HCT116 (cell line): ENCODE data around the gene GALNT2.

Source experiments
- JUND ChIP-seq: IDR thresholded peaks from 2 replicates; pipeline ENCODE4 v1.6.1; 2012
- TF ChIP-seq, protein P1 (sequence below), 3 experiments: fragments of 200-600 bp in 1 of 3; sonication (generic) in 1 of 3; IDR thresholded peaks in 2 of 3; conservative IDR thresholded peaks in 1 of 3; 2 replicates each; pipeline ENCODE4 v1.5.1; 2012 to 2017; ENCODE audit warnings: low read depth in 2 of 3, low read length in 2 of 3, antibody characterized with exemption in 1 of 3, borderline replicate concordance in 1 of 3, control low read depth in 1 of 3, mild to moderate bottlenecking in 1 of 3, mixed read lengths in 1 of 3, mixed run types in 1 of 3, moderate library complexity in 1 of 3; ENCODE audit not compliant: insufficient read depth in 1 of 3

DNA sequence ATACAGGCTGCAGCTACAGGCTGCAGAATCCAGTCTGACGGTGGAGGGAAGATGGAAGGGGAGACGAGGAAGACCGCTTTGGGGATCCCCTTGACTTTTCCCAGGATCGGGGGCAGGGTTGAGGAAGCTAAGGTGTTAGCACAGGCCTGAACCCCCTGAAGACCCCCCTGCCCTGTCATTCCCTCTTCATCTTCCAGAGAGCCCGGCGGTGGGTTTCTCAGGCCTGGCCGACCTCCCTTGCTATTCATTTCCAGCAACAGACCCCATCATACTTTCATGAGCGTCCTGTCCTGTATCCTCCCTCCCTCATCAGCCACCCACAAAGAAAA, 247.1 kb downstream of the GALNT2 start:
- TF ChIP-seq, protein P1, sequence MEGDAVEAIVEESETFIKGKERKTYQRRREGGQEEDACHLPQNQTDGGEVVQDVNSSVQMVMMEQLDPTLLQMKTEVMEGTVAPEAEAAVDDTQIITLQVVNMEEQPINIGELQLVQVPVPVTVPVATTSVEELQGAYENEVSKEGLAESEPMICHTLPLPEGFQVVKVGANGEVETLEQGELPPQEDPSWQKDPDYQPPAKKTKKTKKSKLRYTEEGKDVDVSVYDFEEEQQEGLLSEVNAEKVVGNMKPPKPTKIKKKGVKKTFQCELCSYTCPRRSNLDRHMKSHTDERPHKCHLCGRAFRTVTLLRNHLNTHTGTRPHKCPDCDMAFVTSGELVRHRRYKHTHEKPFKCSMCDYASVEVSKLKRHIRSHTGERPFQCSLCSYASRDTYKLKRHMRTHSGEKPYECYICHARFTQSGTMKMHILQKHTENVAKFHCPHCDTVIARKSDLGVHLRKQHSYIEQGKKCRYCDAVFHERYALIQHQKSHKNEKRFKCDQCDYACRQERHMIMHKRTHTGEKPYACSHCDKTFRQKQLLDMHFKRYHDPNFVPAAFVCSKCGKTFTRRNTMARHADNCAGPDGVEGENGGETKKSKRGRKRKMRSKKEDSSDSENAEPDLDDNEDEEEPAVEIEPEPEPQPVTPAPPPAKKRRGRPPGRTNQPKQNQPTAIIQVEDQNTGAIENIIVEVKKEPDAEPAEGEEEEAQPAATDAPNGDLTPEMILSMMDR (IDR thresholded peaks at IDR 0.05 in 2 of 3, conservative IDR thresholded peaks at IDR 0.05 in 1 of 3; ENCODE audit: borderline replicate concordance in 1 of 3, insufficient read depth in 1 of 3, low read depth in 2 of 3, low read length in 2 of 3): no peak
- TF ChIP-seq JUND: no peak
